Spinal cord (tissue), 10 donors: ENCODE results near the gene TINCR. TPM values are rescaled to one million over a fixed set of nuclear protein-coding genes. Genes with fewer than 3 reads are reported as not detected.

Source experiments
- DNase-seq, 6 donors: peaks; one replicate each; pipeline versions ENCODE4 v3.0.0 to v3.0.0-alpha.2; 2013 to 2015; ENCODE audit warnings: low spot score in 6 of 6, low read depth in 4 of 6
- H3K27ac ChIP-seq: one replicate; pipeline ENCODE4 v1.5.1; 2013; ENCODE audit warnings: low read depth, low read length, control low read depth
- H3K27me3 ChIP-seq: one replicate; pipeline ENCODE4 v1.6.1; 2013; ENCODE audit warnings: low read length; ENCODE audit not compliant: control insufficient read depth, insufficient read depth
- H3K36me3 ChIP-seq: one replicate; pipeline ENCODE4 v1.6.1; 2013; ENCODE audit warnings: low read length; ENCODE audit not compliant: control insufficient read depth, insufficient read depth
- H3K4me1 ChIP-seq: one replicate; pipeline ENCODE4 v1.6.1; 2013; ENCODE audit warnings: low read length; ENCODE audit not compliant: control insufficient read depth, insufficient read depth
- H3K4me3 ChIP-seq: one replicate; pipeline ENCODE4 v1.5.1; 2013; ENCODE audit warnings: low read depth, low read length, control low read depth
- H3K9me3 ChIP-seq: one replicate; pipeline ENCODE4 v1.6.1; 2013; ENCODE audit warnings: low read length; ENCODE audit not compliant: control insufficient read depth, insufficient read depth
- WGBS: methylation state at CpG from one replicate; pipeline ENCODE4 v1.1.5; 2013; ENCODE audit warnings: missing lambda C conversion rate; ENCODE audit not compliant: insufficient coverage; 5-methylcytosine and 5-hydroxymethylcytosine counted together
- polyA plus RNA-seq, 2 donors: library from polyadenylated mRNA; unstranded; fragments of 120-200 nt; gene quantifications; one replicate each; pipeline ENCODE4 v1.2.1, GENCODE V29; 2013; ENCODE audit not compliant: insufficient read length in 2 of 2
- total RNA-seq, 2 donors: library from RNA; depleted of rRNA in 1 of 2; stranded (reverse); fragments of 120-200 nt in 1 of 2; fragments of >200 nt in 1 of 2; gene quantifications; one replicate each; pipeline versions ENCODE4 v1.2.3 to v1.2.4, GENCODE V29; 2013 to 2014
- donor health status: healthy.

TINCR gene
- total and polyA plus RNA-seq, 4 donors, result 0.94 to 5.1 (median 2.6) TPM

DNA sequence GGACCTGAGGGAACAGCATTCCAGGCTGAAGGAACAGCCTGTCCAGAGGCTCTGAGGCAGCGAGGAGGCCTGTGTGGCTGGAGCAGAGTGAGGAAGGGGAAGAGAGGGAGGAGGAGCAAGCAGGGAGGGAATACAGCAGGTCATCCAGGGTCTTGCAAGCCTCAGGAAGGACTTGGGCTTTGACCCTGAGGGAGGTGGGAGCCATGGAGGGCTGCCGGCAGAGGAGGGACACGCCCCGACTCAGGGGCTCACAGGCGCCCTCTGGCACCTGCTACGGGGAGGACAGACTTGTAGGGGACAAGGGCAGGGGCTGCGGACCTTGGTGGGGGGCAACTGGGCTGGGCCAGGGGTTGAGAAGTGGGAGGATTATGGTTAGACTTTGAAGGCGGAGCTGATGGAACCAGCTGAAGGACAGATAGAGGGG is 4.7 kb downstream of the TINCR start:
- Histone ChIP-seq H3K4me3 (no peak overlapping the region), H3K9me3 (no peaks in the 10 kb centered on the region), H3K36me3 (peaks cover 7% of the 10 kb centered on the region), H3K27me3 (peaks cover 14% of the 10 kb centered on the region), H3K4me1 (peaks cover 14% of the 10 kb centered on the region), H3K27ac (no peak overlapping the region)
- WGBS, result 53% methylated on average over 8 of the region's 8 CpGs
- DNase-seq, result no peak

DNA sequence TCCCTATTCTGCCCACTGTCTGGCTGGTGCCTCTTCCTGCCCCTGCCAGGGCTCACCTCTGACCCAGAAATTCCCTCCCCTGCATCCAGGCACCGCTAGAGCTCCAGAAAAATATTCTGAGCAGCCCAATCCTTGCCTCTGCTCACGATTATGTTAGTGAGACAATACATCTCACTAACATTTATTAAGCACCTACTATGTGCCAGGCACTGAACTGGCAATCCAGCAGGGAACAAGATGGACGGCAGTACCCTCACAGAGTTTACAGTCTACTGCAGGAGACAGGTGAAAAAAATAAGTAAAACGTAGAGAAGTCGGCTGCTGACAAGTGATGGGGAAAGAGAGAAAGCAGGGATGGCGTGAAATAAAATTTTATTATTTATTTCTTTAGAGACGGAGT is 5.5 kb downstream of the TINCR start:
- 100% methylated on average over 2 of the region's 7 CpGs for WGBS
- Histone ChIP-seq H3K4me3 (no peak overlapping the region), H3K9me3 (no peaks in the 10 kb centered on the region), H3K4me1 (peaks cover 16% of the 10 kb centered on the region), H3K36me3 (peaks cover 7% of the 10 kb centered on the region), H3K27ac (no peak overlapping the region), H3K27me3 (peaks cover 10% of the 10 kb centered on the region)
- no peak for DNase-seq

DNA sequence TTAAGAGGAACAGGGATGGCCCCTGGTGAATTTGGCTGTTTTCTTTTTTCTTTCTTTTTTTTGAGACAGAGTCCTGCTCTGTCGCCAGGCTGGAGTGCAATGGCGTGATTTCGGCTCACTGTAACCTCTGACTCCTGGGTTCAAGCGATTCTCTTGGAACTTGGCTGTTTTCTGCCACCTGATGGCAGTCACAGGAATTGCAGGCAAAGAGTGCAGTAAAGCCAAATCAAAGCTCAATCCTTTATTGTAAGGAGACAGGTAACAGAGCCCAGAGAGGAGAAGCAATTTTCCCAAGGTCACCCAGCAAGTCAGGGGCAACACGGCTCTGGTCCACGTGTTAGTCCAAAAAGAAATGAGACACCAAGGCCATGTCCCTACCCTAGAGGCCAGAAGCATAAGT is 6.2 kb downstream of the TINCR start:
- Histone ChIP-seq H3K9me3 (no peaks in the 10 kb centered on the region), H3K27me3 (peaks cover 3% of the 10 kb centered on the region), H3K27ac (no peak overlapping the region), H3K36me3 (peaks cover 7% of the 10 kb centered on the region), H3K4me3 (no peak overlapping the region), H3K4me1 (peaks cover 16% of the 10 kb centered on the region)
- no peak for DNase-seq
- 74% methylated on average over 4 of the region's 6 CpGs for WGBS

DNA sequence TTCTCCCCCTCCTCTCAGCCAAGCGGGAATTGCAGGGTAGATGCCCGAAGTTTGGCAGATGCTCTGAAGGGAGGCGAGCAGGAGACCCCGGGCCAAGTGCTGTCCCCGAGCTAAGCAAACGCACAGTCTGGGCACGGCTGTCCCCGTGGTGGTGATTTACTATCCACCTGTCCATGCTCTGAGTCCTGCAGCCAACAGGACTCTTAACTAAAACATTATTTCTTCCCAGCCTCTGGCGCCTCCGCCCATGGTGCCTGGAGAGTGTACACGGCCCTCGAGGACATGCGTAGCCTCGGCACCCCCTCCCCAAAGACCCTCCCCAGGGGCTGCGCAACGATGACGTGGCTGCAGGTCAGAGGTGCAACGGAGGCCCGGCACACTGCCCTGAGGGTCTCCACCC is 7.6 kb downstream of the TINCR start:
- H3K27ac ChIP-seq, result no peak overlapping the region
- peaks cover 4% of the 10 kb centered on the region for H3K36me3 ChIP-seq
- peaks cover 16% of the 10 kb centered on the region for H3K4me1 ChIP-seq
- H3K9me3 ChIP-seq, result no peaks in the 10 kb centered on the region
- H3K4me3 ChIP-seq, result no peak overlapping the region
- no peak for DNase-seq
- 29% methylated on average over 16 of the region's 19 CpGs for whole genome bisulfite sequencing
- no peaks in the 10 kb centered on the region for H3K27me3 ChIP-seq

- peak in 1 of 6 donors; percentile 27 for DNase-seq
- no peaks in the 10 kb centered on the region for H3K27me3 ChIP-seq
- peaks cover 4% of the 10 kb centered on the region for H3K36me3 ChIP-seq
- H3K4me1 ChIP-seq, result peaks cover 16% of the 10 kb centered on the region
- no peak overlapping the region for H3K4me3 ChIP-seq
- H3K9me3 ChIP-seq, result no peaks in the 10 kb centered on the region
- H3K27ac ChIP-seq, result no peak overlapping the region
- 36% methylated on average over 3 of the region's 3 CpGs for WGBS
These were observed 8.0 kb downstream of the TINCR start for GRCh38 chr19:5559804-5560133.

DNA sequence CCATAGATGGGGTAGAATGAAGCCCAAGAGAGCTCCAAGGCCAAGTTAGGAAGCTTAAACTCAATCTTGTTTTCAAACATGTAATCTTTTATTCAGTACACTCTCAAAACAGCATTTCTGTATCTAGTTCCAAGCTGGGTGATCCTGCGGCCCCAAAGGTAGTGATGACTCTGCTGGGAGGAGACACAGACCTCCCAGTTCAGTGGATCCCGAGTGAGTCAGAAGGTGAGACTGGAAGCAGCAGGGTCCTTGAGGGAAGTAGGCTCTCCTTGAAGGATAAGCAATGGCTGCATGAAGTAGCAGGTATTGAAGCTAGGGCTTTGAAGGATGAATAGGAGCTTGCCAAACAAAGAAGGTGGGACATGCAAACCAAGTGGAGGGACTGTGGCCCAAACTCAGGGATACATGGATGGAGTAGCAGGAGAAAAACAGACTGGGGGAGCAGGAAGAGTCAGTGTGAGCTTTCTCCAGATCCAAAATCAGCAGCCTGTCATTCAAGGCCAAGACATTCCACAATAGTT is 9.6 kb downstream of the TINCR start:
- Histone ChIP-seq H3K4me3 (no peak overlapping the region), H3K27me3 (no peaks in the 10 kb centered on the region), H3K27ac (no peak overlapping the region), H3K9me3 (no peaks in the 10 kb centered on the region), H3K36me3 (peaks cover 4% of the 10 kb centered on the region), H3K4me1 (peaks cover 16% of the 10 kb centered on the region)
- no peak for DNase-seq
- WGBS, result 83% methylated on average over 2 of the region's 2 CpGs

GRCh38 chr19:5557691-5558090 is 10.1 kb downstream of the TINCR start:
- H3K36me3 ChIP-seq, result peaks cover 4% of the 10 kb centered on the region
- peaks cover 16% of the 10 kb centered on the region for H3K4me1 ChIP-seq
- no peaks in the 10 kb centered on the region for H3K27me3 ChIP-seq
- H3K27ac ChIP-seq, result no peak overlapping the region
- H3K9me3 ChIP-seq, result no peaks in the 10 kb centered on the region
- WGBS, result 70% methylated on average over 10 of the region's 13 CpGs
- H3K4me3 ChIP-seq, result no peak overlapping the region
- no peak for DNase-seq

GRCh38 chr19:5554828-5555227 is 12.9 kb downstream of the TINCR start:
- H3K4me1 ChIP-seq, result peaks cover 8% of the 10 kb centered on the region
- no peak overlapping the region for H3K4me3 ChIP-seq
- H3K36me3 ChIP-seq, result no peaks in the 10 kb centered on the region
- 100% methylated on average over 1 of the region's 5 CpGs for WGBS
- DNase-seq, result no peak
- H3K9me3 ChIP-seq, result no peaks in the 10 kb centered on the region
- no peak overlapping the region for H3K27ac ChIP-seq
- H3K27me3 ChIP-seq, result no peaks in the 10 kb centered on the region

GRCh38 chr19:5553892-5554291 is 13.9 kb downstream of the TINCR start:
- Histone ChIP-seq H3K36me3 (no peaks in the 10 kb centered on the region), H3K27me3 (no peaks in the 10 kb centered on the region), H3K4me3 (no peak overlapping the region), H3K4me1 (peaks cover 4% of the 10 kb centered on the region), H3K27ac (no peak overlapping the region), H3K9me3 (no peaks in the 10 kb centered on the region)
- no peak for DNase-seq
- WGBS, result 21% methylated on average over 7 of the region's 9 CpGs

- H3K4me1 ChIP-seq, result peaks cover 3% of the 10 kb centered on the region
These were observed 19.9 kb downstream of the TINCR start for GRCh38 chr19:5547881-5548280.

More at GRCh38 chr19:5547881-5548280, 19.9 kb downstream of the TINCR start:
- no peaks in the 10 kb centered on the region for H3K27me3 ChIP-seq
- peak in 1 of 6 donors; percentile 52 for DNase-seq
- no peaks in the 10 kb centered on the region for H3K36me3 ChIP-seq
- no peak overlapping the region for H3K4me3 ChIP-seq
- H3K27ac ChIP-seq, result no peak overlapping the region
- no peaks in the 10 kb centered on the region for H3K9me3 ChIP-seq
- 47% methylated on average over 7 of the region's 8 CpGs for WGBS
